ENCODE data around the gene THOC2.

THOC2 gene

GRCh38 chrX:123562342-123563146, 170.3 kb downstream of the THOC2 start:
- DNase-seq: no peak

GRCh38 chrX:123561439-123562215, 171.2 kb downstream of the THOC2 start:
- DNase-seq: no peak

- DNase-seq: no peak
These were observed 182.0 kb downstream of the THOC2 start for GRCh38 chrX:123550829-123551228.

Measured in activated T-cell treated with anti-CD3 and anti-CD28 coated beads, Interleukin-2, amount 50 U/mL, for 1 hour (primary cell).